NOMO-1 treated with DMSO at 0.1 percent for 48 hours (cell line): ENCODE measurements around the gene TAOK3.

Experiments used
- DNase-seq: peaks from one replicate; lab custom pipeline; 2025; ENCODE audit not compliant: unreplicated experiment; lab: John Stamatoyannopoulos, UW

The TAOK3 gene

DNA sequence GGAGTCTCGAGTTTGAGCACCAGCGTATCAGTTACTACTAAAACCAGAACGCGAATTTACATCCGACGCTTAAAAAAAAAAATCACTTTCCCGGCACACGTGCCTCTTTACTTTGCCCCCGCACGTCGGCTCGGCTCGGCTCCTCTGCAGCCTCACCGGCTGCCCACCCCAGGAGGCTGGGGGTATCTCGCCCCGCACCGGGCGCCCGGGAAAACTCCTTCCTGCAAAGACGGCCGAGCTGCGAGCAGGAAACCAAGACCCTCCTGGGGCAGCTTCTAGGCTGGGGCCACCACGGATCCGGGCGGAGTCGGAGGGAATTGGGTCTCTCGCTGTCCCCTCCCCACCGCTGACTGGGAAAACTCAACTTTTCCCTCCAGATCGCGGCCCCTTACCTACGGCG, 269.5 kb downstream of the TAOK3 start:
- DNase-seq, result peak; percentile 12

GRCh38 chr12:118102609-118103008, 270.1 kb downstream of the TAOK3 start:
- no peak for DNase-seq

- no peak for DNase-seq
These were observed 270.6 kb downstream of the TAOK3 start for GRCh38 chr12:118102070-118102469.

DNA sequence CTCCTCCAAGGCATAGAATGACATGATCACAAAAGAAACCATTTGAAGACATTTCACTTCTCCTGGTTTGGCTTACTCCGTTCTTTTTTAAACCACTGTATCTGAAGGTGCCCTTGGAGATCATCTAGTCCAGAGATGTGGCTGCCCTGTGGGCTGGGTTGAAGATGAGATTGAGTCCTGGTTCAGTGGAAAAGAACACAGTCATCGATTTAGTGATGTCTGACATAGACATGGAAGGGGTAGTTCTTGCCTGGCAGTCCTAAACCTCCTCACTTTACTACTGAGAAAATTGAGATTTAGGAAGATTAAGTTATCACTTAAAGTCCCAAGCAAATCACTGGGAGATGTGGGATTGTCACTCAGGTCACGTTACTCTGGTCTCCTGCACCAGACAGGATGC, 271.7 kb downstream of the TAOK3 start:
- DNase-seq, result no peak
